HG03060 (cell line): ENCODE measurements around the gene CLDN17.

Experiments used
- ATAC-seq: cut with Tn5 transposase; IDR thresholded peaks from one replicate; pipeline ENCODE4 v1.9.1; 2021; ENCODE audit warnings: low read depth, moderate number of reproducible peaks; ENCODE audit not compliant: unreplicated experiment

The CLDN17 gene

DNA sequence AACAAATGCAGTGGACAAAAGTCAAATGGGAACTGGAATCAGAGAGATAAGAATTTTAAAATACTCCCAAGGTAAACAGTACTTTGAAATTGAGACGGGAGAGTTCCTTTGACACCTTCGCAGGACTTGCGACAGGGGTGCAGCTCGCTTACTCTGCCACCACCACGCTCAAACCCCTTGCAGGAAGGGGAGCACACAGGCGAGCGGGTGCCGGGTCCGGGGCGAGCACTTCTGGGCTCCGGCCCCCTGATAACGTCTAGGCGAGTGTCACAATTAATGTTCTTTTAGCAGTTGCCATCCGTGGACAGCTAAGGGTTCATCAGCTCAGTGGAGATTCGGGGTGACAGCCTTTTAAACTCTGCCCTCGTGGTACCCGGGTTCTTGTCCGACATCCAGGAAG, 37.4 kb downstream of the CLDN17 start:
- no peak for ATAC-seq

- no peak for ATAC-seq
These were observed 40.0 kb downstream of the CLDN17 start for GRCh38 chr21:30126576-30126975.

DNA sequence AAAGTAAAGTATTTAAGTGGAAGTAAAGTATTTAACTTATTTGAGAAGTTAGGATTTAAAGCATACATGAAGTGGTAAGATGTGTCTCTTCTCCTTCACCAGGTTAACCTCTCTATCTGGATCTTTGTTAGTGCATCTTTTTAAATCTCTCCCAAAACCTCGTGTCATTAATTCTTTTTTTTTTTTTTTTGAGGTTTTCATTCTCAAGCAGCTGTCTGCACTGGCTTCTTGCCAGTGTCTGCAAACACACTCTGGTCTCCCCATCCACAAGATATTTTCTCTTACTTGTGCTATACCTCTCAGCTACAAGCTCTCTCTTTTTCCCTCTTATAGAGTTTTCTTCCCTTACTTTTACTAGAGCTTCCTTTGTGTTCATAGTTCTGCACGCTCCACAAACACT, 49.0 kb downstream of the CLDN17 start:
- ATAC-seq = no peak

DNA sequence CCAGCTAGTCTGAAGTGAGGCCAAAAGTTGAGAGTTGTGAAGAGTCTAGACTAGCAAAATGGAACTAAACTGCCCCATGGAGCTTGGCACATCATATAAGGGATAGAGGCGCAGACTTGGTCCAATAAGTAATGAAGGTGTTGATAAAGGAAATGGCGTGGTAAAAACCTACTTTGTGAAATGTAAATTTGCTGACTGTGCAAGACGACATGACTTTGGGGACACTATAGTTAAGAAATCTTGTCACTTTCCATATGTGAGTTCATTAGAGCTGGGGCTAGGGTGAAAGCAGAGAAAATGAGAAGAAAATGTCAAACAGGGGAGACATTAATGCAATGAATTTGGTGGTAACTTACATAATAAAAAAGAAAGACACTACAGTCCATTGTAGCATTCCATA, 50.1 kb downstream of the CLDN17 start:
- no peak for ATAC-seq
